Effector CD4-positive, alpha-beta T cell (primary cell): ENCODE measurements around the gene GNAL.
"Not testable (repeated sequence)": the region's sequence is repeated elsewhere in the genome, so short reads cannot be mapped to it uniquely, and the experiment has no call there.

Experiments used
- DNase-seq: peaks from one replicate; pipeline ENCODE4 v3.0.0-alpha.2; 2020

Gene GNAL

DNA sequence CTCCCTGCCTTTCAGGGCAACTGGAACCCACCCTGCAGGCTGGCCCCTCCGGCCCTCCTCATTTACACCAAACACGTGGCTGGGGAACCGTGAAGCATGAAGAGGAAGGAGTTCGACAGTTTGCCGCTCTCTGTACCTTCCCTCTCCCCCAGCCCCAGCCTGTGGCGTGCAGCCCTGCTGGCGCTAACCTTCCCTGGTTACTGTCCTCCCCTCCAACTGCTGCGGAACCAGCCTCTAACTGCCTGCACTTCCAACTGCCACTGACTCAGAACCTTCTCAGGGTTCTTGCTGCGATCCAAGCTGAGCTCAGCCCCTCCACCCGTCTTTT, 19.2 kb upstream of the GNAL start:
- DNase-seq = no peak

GRCh38 chr18:11671156-11671555, 17.9 kb upstream of the GNAL start:
- no peak for DNase-seq

GRCh38 chr18:11672198-11672597, 16.9 kb upstream of the GNAL start:
- DNase-seq = no peak

DNA sequence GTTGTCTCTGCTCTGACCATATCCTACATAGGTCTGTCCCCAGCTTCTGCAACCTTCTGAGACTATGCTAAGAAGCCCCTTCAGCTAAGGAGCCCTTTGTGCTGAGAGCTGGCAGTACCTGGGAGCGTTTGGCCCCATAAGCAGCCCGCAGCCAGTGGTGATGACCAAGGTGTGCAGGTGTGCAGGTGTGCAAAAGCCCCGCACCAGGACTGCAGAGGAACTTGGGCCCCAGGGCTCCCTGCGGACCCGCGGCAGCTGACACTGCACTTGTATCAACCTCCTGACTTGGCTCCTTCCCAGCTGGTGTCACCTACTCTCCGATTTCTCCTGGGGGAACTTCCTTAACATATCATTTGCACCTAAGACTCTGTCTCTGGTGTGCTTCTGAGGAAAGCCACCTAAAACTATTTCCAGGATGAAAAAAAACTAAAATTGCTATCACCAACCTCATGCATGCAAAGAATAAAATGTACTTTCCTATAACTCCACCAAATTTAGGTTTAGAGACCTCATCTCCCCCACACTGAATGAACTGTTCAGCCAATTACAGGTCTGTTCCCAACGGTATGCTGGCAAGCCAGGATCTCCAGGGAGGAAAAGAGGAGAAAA, 16.1 kb upstream of the GNAL start:
- no peak for DNase-seq

DNA sequence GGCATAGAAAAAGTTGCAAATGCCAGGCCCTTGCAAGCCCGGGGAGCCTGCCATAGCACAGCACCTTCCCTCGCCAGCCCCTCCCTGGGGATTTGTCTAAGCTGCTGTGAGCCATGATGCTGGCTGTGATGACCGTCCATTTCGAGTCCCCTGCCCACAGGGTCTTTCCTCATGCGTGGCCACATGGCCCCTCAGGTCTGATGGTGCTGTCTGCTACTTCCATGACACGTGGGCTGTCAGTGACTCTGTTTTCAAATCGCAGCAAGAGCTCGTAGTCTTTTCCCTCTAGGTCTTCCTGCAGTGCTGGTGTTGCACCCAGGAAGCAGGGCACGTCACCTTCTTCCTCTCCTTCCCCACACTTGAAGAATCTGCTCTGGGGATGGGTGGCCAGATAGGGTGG, 15.5 kb upstream of the GNAL start:
- DNase-seq = no peak

- no peak for DNase-seq
These were observed 14.9 kb upstream of the GNAL start for GRCh38 chr18:11674119-11674518.

DNA sequence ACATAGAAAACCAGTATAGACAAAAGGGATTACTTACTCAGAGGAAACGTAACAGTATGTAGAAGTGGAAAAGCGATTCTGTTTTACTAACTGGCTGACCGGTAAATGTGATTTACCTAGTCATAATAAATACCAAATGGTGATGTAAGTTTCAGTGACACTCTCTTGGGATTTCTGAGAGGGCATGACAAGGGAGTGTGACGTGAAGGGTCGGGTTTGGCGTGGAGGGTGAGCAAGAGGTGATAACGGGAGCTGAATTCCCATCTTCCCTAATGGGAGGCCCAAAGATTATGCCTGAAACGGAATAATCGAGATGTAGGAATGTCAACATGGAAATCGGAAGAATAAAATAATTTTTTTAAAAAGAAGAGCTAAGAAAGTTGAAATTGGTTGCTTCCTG, 12.7 kb upstream of the GNAL start:
- DNase-seq = no peak

- no peak for DNase-seq
These were observed 12.2 kb upstream of the GNAL start for GRCh38 chr18:11676867-11677266.

- no peak for DNase-seq
These were observed 10.9 kb upstream of the GNAL start for GRCh38 chr18:11678211-11678610.

DNA sequence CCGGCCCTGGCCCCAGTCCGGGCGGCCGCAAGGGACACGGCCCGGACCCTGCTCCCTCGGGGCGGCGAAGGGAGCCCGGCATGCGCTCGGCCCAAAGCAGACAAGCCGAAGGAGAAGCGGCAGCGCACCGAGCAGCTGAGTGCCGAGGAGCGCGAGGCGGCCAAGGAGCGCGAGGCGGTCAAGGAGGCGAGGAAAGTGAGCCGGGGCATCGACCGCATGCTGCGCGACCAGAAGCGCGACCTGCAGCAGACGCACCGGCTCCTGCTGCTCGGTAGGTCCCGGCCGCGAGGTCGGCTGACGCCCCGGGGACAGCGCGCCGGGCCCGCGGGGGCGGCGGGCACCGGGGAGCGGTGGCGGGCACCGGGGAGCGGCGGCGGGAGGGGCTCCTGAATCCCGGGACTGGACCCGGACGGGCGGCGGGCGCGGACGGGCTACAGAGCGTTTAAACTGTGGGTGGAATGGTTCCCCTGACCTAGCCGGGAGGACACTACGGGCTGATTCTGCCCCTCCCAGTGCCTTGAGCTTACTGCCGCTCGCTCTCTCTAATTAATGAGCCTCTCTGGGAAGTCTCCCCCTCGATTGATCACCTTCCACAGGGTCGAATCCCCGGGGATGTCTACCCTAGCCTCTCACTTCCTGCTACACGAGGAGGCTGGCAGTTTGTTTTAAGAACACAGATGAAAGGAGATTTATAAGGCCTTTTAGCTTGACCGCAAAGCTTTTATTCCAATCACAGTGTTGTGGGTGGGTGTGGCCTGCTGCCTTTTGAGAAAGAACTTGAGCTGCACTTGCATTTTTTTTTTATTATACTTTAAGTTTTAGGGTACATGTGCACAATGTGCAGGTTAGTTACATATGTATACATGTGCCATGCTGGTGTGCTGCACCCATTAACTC, 853 bp downstream of the GNAL start:
- no peak for DNase-seq

DNA sequence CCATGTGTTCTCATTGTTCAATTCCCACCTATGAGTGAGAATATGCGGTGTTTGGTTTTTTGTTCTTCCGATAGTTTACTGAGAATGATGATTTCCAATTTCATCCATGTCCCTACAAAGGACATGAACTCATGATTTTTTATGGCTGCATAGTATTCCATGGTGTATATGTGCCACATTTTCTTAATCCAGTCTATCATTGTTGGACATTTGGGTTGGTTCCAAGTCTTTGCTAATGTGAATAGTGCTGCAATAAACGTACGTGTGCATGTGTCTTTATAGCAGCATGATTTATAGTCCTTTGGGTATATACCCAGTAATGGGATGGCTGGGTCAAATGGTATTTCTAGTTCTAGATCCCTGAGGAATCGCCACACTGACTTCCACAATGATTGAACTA, 1.6 kb downstream of the GNAL start:
- DNase-seq = not testable (repeated sequence)

GRCh38 chr18:11695736-11696135, 6.7 kb downstream of the GNAL start:
- DNase-seq = no peak

DNA sequence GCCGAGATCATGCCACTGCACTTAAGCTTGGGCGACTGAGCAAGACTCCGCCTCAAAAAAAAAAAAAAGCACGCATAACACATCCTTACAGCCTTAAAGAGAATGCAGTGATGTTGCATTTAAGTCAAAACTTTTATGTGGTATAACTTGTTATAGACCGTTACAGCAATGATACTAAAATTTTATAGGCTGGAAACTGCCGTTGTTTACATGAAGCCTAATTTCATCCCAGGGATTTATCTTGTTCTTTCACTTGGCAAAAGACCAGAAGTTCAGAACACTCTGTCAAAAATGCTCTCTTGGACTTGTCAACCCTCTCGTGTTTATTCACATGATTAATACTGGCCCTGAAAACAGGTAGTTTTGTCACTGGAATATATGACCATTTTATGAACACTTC, 7.4 kb downstream of the GNAL start:
- DNase-seq = no peak

GRCh38 chr18:11700876-11701275, 11.8 kb downstream of the GNAL start:
- no peak for DNase-seq

DNA sequence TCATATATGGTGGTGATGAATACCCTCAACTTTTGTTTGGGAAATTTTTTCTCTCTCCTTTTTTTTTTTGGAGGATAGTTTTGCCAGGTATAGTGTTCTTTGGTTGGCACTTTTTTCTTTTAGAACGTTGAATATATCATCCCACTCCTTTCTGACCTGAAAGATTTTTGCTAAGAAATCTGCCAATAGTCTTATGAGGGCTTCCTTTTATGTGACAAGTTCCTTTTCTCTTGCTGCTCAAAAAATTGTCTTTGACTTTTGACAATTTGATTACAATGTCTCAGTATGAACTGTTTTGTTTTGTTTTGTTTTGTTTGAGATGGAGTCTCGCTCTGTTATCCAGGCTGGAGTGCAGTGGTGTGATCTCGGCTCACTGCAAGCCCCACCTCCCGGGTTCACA, 21.5 kb downstream of the GNAL start:
- DNase-seq = no peak

DNA sequence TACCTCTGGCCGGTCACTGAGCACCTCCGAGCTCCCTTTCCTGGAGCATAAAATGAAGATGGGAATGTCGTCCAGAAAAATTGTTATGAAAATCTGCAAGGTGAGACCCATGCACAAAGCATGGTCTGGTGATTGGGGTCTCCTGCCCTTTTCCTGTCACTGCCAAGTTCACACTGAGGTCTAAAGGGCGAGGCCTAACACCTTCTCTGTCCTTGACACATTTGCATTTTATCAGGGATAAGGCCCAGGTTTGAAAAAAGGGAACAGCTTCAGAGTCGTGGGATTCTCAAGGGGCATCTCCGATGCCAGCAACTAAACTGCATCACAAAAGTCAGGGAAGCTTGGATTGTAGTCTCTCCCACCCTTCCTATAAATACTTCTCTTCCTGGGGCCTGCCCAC, 24.7 kb downstream of the GNAL start:
- DNase-seq = no peak

DNA sequence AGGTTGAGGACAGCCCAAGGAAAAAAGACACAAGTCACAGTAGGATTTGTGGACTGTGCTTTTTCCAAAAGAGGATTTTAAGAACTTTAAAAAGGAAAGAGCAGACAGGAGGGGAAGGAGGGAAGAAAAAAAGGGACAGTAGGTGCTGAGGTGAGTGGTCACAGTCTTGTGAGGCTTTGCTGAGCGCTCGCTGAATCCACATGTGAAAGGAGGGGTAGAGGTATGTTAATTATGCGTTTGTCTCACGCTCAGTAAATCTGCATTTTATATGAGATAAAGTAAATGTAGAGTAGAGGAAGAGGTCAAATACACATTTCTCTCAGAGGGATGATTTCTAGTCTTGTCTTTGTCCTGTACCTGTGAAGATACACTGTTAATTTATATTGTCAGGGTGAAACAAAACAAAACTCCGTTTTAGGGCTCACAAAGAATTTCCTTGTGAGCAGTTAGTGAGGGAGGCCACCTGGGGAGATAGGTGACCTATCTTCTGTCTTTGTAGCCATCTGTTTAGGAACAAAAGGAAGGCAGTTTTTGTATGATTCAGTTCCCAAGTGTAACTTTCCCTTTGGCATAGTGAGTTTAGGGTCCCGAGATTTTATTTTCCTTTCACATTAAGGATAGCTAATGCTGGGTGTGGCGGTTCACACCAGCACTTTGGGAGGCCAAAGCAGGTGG, 25.3 kb downstream of the GNAL start:
- no peak for DNase-seq

- not testable (repeated sequence) for DNase-seq
These were observed 27.8 kb downstream of the GNAL start for GRCh38 chr18:11716767-11717315.

DNA sequence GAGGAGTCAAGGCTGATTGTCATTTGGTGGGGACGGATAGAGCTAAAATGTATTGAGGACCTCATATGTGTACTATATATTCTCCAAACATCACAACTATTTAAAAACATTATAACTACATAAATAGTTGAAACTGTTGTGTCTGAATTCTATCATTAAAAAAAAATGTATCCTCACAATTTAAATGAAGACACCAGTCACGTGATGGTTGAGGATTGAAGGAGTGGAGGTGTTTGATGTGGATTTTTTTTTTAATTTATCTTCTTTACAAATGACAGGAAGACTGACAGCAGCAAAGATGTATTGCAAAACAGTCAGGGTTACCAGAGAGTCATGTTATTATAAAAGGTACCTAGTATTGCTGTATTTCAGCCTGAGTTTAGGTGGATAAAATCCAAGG, 30.0 kb downstream of the GNAL start:
- no peak for DNase-seq

DNA sequence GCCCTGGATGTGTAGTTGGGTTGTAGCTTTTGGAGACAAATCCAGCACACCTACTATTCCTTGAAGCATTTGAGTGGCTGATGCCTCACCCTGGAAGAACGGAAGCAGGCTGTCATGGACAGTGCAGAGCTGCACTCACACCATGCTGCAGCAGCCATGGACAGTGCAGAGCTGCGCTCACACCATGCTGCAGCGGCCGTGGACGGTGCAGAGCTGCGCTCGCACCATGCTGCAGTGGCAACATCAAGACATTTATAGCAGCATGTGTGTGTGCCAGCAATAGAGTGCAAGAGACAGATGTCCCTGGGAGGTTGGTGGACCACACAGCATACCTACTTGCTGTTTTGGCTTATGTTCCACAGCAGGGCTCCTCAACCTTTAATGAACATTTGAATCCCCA, 30.6 kb downstream of the GNAL start:
- no peak for DNase-seq

DNA sequence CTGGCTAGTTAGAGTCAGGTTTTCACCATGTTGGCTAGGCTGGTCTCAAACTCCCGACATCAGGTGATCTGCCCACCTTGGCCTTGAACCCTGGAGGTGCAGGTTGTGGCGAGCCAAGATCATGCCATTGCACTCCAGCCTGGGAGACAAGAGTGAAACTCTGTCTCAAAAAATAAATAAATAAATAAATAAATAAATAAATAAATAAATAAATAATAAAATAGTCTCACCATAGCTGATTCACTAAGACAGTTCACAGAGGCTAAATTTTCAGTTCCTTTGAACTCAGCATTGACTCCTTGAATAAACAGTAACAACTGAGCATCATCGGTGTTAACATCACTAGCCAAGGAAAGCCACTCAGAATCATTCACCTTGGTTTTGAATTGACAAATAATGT, 32.7 kb downstream of the GNAL start:
- DNase-seq = no peak

- DNase-seq = no peak
These were observed 35.7 kb downstream of the GNAL start for GRCh38 chr18:11724781-11725180.

- no peak for DNase-seq
These were observed 37.5 kb downstream of the GNAL start for GRCh38 chr18:11726556-11726955.

DNA sequence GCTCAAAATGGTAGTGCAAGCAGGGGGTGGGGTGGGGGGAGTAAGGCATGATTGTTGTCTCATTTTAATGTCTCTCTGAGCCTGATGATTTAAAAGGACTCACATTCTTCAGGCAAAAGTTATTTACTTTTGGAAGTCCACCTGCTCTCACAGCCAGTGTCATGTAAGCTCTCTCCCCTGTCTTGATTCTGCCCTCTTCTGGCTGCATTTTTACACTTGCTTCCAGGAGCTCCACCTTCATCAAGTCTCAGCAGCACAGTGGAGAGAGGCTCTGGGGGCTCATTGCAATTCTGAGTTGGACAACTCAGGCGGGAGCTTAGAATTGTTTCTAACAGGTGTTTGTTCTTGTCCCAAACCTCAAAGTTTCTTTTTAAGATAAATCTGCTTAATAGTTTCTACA, 39.2 kb downstream of the GNAL start:
- no peak for DNase-seq
